ENCODE measurements around the gene WASF2.
"Not testable (repeated sequence)": the region's sequence is repeated elsewhere in the genome, so short reads cannot be mapped to it uniquely, and the experiment has no call there.

WASF2 gene

GRCh38 chr1:27521861-27522431, 32.0 kb upstream of the WASF2 start:
- no peak for DNase-seq (ENCODE audit: low read depth)

DNA sequence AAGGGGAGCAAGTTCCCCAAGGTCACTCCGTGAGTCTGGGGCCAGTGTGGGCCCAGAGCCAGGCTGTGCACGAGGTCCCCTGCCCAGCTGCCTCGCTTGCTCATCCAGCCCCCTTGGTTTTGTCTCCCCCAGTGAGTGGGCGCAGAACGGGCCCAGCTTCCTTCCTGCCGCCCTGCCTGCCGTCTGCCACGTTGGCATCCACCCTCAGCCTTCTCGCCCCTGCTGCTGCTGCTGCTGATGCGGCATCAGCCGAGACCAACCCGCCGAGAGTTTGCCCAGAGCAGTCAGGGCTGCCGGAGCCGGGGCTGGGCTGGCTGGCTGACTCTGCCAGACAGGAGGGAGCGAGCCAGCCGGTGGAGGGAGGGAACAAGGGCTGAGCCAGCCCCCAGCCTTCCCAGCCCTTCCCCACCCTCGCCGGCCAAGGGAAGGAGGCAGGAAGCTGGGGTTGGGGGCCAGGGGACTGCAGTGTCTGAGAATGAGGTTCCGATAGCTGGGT, 31.4 kb upstream of the WASF2 start:
- DNase-seq (ENCODE audit: low read depth): peak; percentile 39

DNA sequence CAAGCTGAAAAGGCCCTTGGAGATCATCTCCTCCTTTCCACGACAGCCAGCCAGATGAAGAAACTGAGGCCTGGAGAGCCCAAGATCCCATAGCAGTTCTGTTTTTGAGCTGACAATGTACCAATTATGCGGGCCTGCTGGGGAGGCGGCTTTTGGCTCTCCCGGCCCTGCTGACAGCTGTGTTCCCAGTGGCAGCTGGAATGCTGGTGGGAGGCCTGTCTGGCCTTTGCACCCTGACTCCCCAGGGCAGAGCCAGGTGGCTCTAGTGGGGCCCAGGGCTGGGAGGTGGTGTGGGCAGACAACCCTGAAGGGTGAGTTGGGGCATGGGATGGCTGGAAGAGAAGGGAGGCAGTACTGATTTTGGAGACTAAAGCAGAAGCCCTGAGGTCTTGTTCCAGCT, 30.7 kb upstream of the WASF2 start:
- no peak for DNase-seq (ENCODE audit: low read depth)

DNA sequence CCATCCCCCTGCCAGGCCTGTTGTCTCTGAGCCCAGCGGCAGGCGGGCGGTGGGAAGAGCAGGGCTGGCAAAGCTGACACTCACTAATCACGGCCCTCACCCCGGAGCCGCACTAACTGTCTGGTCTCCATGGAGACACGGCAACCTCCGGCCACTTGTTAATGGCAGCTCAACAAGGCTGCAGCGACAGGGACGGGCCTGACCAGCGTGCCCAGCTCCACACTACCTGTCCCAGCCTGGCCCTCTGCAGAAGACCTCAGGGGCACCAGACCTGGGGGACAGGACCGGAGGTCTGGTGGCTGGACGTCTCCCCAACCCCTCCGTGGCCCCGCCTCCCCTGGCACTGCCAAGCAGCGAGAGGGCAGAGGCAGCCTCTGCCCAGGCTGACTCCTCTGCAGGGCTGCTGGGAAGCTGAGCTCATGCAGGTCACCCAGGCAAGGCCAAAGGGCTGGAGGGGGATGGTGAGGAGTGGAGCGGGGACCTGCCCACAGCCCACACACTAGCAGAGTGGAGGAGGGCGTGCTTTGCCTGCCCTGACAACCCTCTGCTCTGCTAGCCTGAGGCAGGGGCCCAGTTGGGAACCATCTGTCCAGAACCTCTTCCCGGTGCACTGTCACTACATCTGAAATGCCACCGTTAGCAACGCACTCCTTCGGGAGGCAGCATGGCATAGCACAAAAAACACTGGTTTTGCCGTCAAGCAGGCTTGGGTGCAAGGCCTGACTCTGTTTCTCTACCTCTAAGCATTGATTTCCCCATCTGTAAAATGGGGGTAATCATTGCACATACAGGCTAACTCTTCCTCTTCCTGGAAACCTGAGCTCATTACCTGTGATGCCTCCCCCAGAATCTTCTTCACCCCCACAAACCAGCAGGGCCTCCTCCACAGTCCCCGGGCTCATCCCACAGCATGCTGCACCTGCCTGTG, 29.6 kb upstream of the WASF2 start:
- DNase-seq (ENCODE audit: low read depth): no peak

- no peak for DNase-seq (ENCODE audit: low read depth)
Observed at GRCh38 chr1:27518808-27519207, 28.8 kb upstream of the WASF2 start.

DNA sequence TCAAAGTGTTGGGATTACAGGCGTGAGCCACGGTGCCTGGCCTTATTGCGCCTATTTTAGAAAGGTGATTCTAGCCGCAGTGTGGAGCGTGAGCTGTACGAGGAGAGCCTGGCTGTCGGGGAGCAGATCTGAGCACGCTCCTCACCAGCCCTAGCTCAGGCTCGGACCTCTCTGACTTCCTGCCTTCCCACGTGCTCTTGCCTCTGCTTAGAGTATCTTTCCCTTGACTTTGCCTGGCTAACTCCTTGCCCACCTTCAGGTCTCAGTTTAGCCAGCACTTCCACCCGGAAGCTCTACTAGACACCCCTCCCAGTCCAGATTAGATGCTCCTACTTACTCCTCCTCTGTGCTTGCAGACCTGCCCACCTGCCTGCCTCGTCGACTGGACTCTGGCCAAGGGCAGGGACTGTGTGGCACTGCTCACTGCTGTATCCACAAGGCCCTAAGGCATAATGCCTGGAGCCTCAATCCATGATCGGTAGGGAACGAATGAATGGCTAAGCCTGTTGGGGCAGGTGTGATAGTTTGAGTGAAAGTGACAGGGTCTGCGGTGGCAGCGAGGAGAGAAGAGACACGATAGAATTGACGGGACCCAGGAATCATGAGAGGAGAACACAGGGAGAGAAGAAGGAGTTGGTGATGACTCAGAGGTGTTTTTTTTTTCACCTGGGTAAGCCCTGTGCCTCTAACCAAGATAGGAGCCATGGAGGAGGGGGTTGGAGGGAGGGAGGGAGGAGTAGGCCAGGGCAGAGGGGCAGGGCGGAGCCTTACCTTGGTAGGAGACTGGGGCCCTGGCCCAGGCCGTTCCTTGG, 28.1 kb upstream of the WASF2 start:
- no peak for DNase-seq (ENCODE audit: low read depth)

DNA sequence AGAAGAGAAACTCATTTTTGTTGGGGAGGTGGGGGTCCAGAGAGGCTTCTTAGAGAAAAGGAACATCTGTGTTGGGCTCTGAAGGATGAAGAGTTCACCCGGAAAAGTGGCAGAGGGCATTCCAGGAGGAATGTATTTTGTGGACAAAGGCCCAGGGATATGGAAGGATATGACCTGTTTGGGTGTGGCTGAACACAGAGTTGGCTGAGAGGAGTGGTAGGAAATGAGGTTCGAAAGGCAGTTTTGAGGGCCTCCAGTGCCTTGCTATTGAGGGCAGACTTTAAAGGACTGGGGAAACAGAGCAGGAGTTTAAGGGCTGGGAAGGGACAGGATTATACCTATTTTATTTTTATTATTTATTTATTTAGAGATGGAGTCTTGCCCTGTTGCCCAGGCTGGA, 27.3 kb upstream of the WASF2 start:
- DNase-seq (ENCODE audit: low read depth): no peak

DNA sequence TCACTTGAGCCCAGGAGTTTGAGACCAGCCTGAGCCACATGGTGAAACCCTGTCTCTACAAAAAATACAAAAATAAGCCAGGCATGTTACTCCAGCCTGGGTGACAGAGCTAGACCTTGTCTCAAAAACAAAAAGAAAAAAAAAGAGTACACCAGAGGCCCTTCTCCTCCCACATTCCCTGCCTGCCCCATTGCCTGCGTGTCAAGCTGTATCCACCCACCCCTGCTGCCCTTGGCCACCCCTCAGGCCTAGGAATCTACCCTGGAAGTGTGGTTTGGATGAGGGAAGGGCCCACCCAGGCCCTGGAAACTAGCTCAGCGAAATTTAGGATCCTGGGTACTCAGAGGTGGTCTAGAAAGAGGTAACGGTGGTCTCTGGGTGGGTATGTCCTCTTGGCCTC, 25.7 kb upstream of the WASF2 start:
- DNase-seq (ENCODE audit: low read depth): no peak

GRCh38 chr1:27513958-27514357, 24.0 kb upstream of the WASF2 start:
- no peak for DNase-seq (ENCODE audit: low read depth)

GRCh38 chr1:27513528-27513927, 23.6 kb upstream of the WASF2 start:
- no peak for DNase-seq (ENCODE audit: low read depth)

GRCh38 chr1:27509127-27510080, 19.4 kb upstream of the WASF2 start:
- no peak for DNase-seq (ENCODE audit: low read depth)

GRCh38 chr1:27507960-27508665, 18.1 kb upstream of the WASF2 start:
- no peak for DNase-seq (ENCODE audit: low read depth)

DNA sequence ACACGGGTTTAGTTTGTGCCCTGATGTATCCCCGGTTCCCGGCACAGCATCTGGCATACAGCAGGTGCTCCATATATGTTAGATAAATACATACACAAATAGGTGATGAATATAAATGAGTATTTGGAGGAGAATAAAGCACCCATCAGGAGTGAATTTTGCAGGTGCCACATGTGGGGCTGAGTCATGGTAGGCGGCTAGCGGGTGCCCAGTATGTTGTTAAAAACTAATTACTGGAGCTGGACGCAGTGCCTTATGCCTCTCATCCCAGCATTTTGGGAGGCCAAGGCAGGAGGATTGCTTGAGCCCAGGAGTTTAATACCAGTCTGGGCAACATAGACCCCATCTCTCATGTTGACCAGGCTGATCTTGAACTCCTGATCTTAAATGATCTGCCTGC, 16.7 kb upstream of the WASF2 start:
- no peak for DNase-seq (ENCODE audit: low read depth)

GRCh38 chr1:27505420-27505680, 15.4 kb upstream of the WASF2 start:
- no peak for DNase-seq (ENCODE audit: low read depth)

GRCh38 chr1:27504588-27505419, 14.8 kb upstream of the WASF2 start:
- DNase-seq (ENCODE audit: low read depth): no peak

GRCh38 chr1:27503844-27504587, 14.0 kb upstream of the WASF2 start:
- DNase-seq (ENCODE audit: low read depth): no peak

GRCh38 chr1:27503033-27503432, 13.1 kb upstream of the WASF2 start:
- no peak for DNase-seq (ENCODE audit: low read depth)

- DNase-seq (ENCODE audit: low read depth): not testable (repeated sequence)
Observed at GRCh38 chr1:27501159-27501558, 11.2 kb upstream of the WASF2 start.

DNA sequence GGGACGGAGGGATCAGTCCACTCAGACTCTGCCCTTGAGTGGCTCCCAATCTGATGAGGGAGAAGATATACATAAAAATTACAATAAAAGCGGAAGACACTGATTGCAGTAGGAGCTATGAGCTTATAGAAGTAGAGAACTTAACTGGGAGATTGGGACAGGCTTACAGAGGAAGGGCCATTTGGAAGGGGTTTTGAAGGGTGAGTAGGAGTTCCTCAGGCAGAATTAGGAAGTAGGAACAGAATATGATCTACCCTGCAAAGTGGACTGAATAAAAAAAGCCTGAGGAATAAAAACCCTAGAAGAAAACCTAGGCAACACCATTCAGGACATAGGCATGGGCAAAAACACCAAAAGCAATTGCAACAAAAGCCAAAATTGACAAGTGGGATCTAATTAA, 9.2 kb upstream of the WASF2 start:
- DNase-seq (ENCODE audit: low read depth): no peak

Measured in stimulated activated CD8-positive, alpha-beta memory T cell treated with anti-CD3 and anti-CD28 coated beads, Interleukin-12 subunit alpha, Interleukin-12 subunit beta, amount 100 ng/mL, for 1 hour (primary cell).